MG63 (cell line): ENCODE measurements around the gene SH3BP5L. TPM values are rescaled to one million over a fixed set of nuclear protein-coding genes. Genes with fewer than 3 reads are reported as not detected.
A peak's percentile ranks its signal among the peaks of the same experiment; 100 is the strongest.

Source experiments
- DNase-seq: peaks from one replicate; pipeline ENCODE4 v3.0.0-alpha.2; 2020
- H3K27me3 ChIP-seq: fragments of 250-450 bp; sonication (Bioruptor Pico); 2 replicates; pipeline ENCODE4 v1.5.1; 2020; ENCODE audit warnings: mild to moderate bottlenecking, moderate library complexity
- H3K36me3 ChIP-seq: fragments of 250-450 bp; sonication (Bioruptor Pico); 2 replicates; pipeline ENCODE4 v1.5.1; 2020; ENCODE audit warnings: mild to moderate bottlenecking, moderate library complexity
- H3K4me3 ChIP-seq: fragments of 250-450 bp; sonication (Bioruptor Pico); 2 replicates; pipeline ENCODE4 v1.5.1; 2020; ENCODE audit warnings: mild to moderate bottlenecking, moderate library complexity
- H3K9me3 ChIP-seq: fragments of 250-450 bp; sonication (Bioruptor Pico); 2 replicates; pipeline ENCODE4 v1.5.1; 2020; ENCODE audit warnings: mild to moderate bottlenecking, moderate library complexity
- total RNA-seq: library from RNA; depleted of rRNA; stranded (reverse); fragments of >200 nt; shearing (Covaris generic); gene quantifications from 2 replicates; pipeline ENCODE4 v1.2.3, GENCODE V29; 2014; ENCODE audit warnings: low replicate concordance; rRNA removed

The SH3BP5L gene
- 15.8 and 30.0 TPM in 2 replicates for total RNA-seq

DNA sequence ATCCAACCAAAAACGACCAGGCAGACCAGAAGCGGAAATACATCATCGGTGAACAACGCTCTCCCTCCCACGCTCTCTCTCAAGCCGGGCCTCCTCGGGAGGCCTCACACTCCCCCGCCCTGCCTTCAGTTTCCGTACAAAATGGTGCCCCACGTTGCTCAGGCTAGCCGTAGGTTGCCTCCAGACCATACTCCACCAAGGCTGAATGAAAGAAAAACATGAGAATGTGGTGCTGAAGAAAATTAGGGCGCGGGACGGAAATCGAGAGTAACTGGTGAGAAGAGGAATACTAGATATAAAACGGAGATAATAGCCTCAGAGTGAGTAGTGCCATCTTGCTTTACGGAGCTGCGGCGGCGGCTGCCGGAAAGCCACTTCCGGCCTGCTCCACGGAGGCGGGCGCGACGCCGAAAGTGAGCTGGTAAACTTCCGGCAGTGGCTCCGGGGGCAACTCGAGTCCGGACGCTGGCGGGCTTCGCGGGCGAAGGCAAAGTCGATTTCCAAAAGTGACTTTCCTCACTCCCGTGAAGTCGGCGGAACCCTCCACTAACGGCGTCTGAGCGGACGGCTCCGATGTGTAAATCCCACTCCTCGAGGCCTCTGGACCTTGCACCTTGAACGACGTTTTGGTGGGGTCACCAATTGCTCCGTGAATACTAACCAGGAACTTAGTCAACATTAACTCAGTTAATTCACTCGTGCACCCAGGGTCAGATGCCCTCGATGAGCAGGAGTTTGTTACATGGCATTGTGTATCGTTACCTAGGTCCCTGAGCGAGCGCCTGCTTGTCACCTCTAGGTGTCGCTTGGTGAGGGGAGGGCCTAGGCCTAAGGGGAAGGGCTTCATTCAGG, at the start of gene SH3BP5L:
Gene SH3BP5L, minus strand, starts transcription at position 7 of the 852 bp plus-strand sequence. CDS start 980 bp downstream, outside the sequence.
- H3K4me3 ChIP-seq: peak within 1 kb of the TSS; percentile 87
- H3K27me3 ChIP-seq: no peaks in the 10 kb centered on the region
- H3K36me3 ChIP-seq: peaks cover 30% of the 10 kb centered on the region
- peak; percentile 96 for DNase-seq
- H3K9me3 ChIP-seq: no peaks in the 10 kb centered on the region

DNA sequence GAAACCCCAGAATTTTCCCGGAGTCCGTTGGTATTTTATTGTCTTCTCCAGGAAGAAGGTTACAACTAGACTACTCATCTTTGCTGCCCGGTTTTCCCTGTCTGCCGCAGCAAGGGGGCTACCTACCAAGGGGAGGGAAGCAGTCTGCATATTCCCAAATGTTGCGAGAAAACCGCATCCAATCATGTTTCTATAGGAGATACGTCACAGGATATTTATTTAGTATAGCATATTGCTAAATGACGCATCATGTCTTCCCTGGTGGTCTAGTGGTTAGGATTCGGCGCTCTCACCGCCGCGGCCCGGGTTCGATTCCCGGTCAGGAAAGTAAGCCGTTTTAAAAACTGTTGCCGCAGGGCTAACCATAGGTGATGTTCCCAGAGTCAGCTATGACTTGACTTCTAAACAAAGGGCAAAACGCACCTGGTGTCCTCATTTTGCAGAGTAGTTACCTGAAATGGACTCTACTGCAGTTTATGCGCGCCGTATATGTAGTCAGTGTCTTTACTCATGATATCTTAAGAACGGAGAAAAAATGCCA, 48.3 kb upstream of the SH3BP5L start:
- no peaks in the 10 kb centered on the region for H3K36me3 ChIP-seq
- no peak for DNase-seq
- H3K27me3 ChIP-seq: 0 out of 2 replicates have a peak, but pooled peaks cover 3% of the 10 kb centered on the region
- H3K9me3 ChIP-seq: no peaks in the 10 kb centered on the region
- H3K4me3 ChIP-seq: peak overlapping the region; percentile 79

GRCh38 chr1:248873409-248873992, 47.8 kb upstream of the SH3BP5L start:
- Histone ChIP-seq H3K36me3 (no peaks in the 10 kb centered on the region), H3K27me3 (0 out of 2 replicates have a peak, but pooled peaks cover 3% of the 10 kb centered on the region), H3K4me3 (peak overlapping the region; percentile 79), H3K9me3 (no peaks in the 10 kb centered on the region)
- DNase-seq: peak; percentile 94

GRCh38 chr1:248872752-248873408, 47.2 kb upstream of the SH3BP5L start:
- Histone ChIP-seq H3K4me3 (peak overlapping the region; percentile 79), H3K27me3 (0 out of 2 replicates have a peak, but pooled peaks cover 3% of the 10 kb centered on the region), H3K9me3 (no peaks in the 10 kb centered on the region), H3K36me3 (no peaks in the 10 kb centered on the region)
- DNase-seq: peak; percentile 77

- no peak for DNase-seq
- 0 out of 2 replicates have a peak, but pooled peaks cover 3% of the 10 kb centered on the region for H3K27me3 ChIP-seq
- no peaks in the 10 kb centered on the region for H3K9me3 ChIP-seq
- H3K36me3 ChIP-seq: no peaks in the 10 kb centered on the region
- H3K4me3 ChIP-seq: peak overlapping the region; percentile 79
These were observed 46.2 kb upstream of the SH3BP5L start for GRCh38 chr1:248871837-248872401.

- Histone ChIP-seq H3K9me3 (no peaks in the 10 kb centered on the region), H3K27me3 (0 out of 2 replicates have a peak, but pooled peaks cover 2% of the 10 kb centered on the region), H3K36me3 (no peaks in the 10 kb centered on the region), H3K4me3 (peak overlapping the region; percentile 42)
- DNase-seq: peak; percentile 75
These were observed 37.5 kb upstream of the SH3BP5L start for GRCh38 chr1:248862998-248863881.

GRCh38 chr1:248862695-248862997, 36.9 kb upstream of the SH3BP5L start:
- DNase-seq: no peak
- H3K9me3 ChIP-seq: no peaks in the 10 kb centered on the region
- 0 out of 2 replicates have a peak, but pooled peaks cover 2% of the 10 kb centered on the region for H3K27me3 ChIP-seq
- H3K36me3 ChIP-seq: peaks cover 2% of the 10 kb centered on the region
- peak overlapping the region; percentile 42 for H3K4me3 ChIP-seq

- Histone ChIP-seq H3K27me3 (0 out of 2 replicates have a peak, but pooled peaks cover 2% of the 10 kb centered on the region), H3K9me3 (no peaks in the 10 kb centered on the region), H3K36me3 (peaks cover 13% of the 10 kb centered on the region), H3K4me3 (no peak overlapping the region)
- DNase-seq: no peak
These were observed 35.9 kb upstream of the SH3BP5L start for GRCh38 chr1:248861616-248862015.

GRCh38 chr1:248860007-248860406, 34.3 kb upstream of the SH3BP5L start:
- no peak for DNase-seq
- peaks cover 29% of the 10 kb centered on the region for H3K36me3 ChIP-seq
- 0 out of 2 replicates have a peak, but pooled peaks cover 2% of the 10 kb centered on the region for H3K27me3 ChIP-seq
- no peaks in the 10 kb centered on the region for H3K9me3 ChIP-seq
- no peak overlapping the region for H3K4me3 ChIP-seq

DNA sequence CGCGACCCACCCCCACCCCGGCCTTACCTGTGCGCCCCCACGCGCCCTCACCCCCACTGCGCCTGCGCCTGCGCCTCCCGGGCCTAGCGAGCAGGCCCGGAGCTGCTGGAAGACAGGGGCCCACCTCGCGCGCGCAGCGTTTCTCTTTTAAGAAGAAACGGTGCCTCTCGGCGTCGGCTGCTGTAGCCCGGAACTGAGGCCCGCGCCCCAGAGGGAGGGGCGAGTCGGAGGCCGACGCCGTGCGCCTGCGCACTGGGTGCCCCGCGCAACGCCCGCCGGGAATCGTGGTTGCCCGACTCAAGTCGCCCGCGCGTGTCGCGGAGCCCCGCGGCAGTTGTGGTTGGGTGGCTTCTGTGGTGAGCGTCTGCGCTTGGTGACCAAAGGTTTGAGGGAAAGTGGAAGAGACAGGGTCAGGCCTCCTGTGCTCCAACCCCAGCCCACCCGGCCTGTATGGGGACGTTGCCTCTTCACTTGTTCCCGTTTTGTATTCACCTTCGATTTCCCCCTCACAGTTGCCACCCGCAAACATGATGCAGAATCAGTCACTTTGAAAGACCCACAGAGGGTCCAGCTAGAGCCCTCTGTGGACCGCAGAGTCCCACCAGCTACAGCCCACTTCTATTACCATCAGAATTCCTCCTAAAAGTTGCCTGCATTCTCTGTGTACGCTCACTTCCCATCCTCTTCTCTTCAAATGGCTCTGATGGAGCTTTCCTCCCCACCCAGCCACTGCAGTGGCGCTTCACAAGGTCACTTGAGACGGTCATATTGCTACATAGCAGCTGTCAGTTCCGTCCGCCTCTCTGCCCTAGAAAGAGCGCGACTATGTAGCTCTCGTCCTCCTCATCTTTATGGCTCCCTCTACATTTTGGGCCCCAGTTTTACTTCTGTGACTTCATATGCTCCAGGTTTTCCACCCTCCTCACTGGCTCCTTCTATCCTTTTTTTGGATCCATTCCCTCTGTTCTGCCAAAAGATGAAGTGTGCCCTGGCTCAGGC, 33.5 kb upstream of the SH3BP5L start, which contains the start of gene ZNF692:
Gene ZNF692, minus strand, starts transcription at position 195 of the 999 bp plus-strand sequence. CDS start 776 bp downstream, outside the sequence.
- Histone ChIP-seq H3K9me3 (no peaks in the 10 kb centered on the region), H3K27me3 (no peaks in the 10 kb centered on the region), H3K36me3 (peaks cover 36% of the 10 kb centered on the region), H3K4me3 (peak within 1 kb of the TSS; percentile 74)
- peak; percentile 98 for DNase-seq

GRCh38 chr1:248858096-248858890, 32.6 kb upstream of the SH3BP5L start:
- Histone ChIP-seq H3K4me3 (peak overlapping the region; percentile 74), H3K9me3 (no peaks in the 10 kb centered on the region), H3K27me3 (no peaks in the 10 kb centered on the region), H3K36me3 (peaks cover 45% of the 10 kb centered on the region)
- DNase-seq: peak; percentile 77

DNA sequence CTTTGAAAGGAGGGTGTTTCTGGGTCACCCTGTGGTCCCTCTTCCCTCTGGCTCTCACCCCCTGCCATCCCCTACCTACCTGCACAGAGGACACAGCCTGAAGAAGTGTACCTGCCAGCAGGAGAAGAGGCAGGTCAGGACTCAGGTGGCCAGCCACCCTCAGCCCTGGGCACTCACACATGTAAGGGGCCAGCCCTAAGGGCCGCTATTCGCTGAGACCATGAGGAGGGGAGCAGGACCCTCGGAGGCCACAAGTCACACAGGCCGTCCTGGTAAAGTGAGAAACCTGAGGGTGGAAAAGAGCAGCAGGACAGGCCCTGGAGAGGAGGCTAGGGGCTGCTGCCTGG, 32.0 kb upstream of the SH3BP5L start:
- Histone ChIP-seq H3K4me3 (peak overlapping the region; percentile 74), H3K36me3 (peaks cover 50% of the 10 kb centered on the region), H3K9me3 (no peaks in the 10 kb centered on the region), H3K27me3 (no peaks in the 10 kb centered on the region)
- no peak for DNase-seq

- DNase-seq: no peak
- peak overlapping the region; percentile 74 for H3K4me3 ChIP-seq
These were observed 31.5 kb upstream of the SH3BP5L start for GRCh38 chr1:248857201-248857600.

GRCh38 chr1:248856176-248856575, 30.5 kb upstream of the SH3BP5L start:
- no peak overlapping the region for H3K4me3 ChIP-seq
- DNase-seq: no peak
- no peaks in the 10 kb centered on the region for H3K9me3 ChIP-seq
- no peaks in the 10 kb centered on the region for H3K27me3 ChIP-seq
- peaks cover 66% of the 10 kb centered on the region for H3K36me3 ChIP-seq

More at GRCh38 chr1:248857201-248857600, 31.5 kb upstream of the SH3BP5L start:
- peaks cover 55% of the 10 kb centered on the region for H3K36me3 ChIP-seq
- no peaks in the 10 kb centered on the region for H3K27me3 ChIP-seq
- no peaks in the 10 kb centered on the region for H3K9me3 ChIP-seq
